Measurements from ENCODE around the gene FAM204A.

The FAM204A gene

GRCh38 chr10:118330295-118331076 lies 11.6 kb downstream of the FAM204A start:
- DNase-seq (ENCODE audit: low read depth in 2 of 2): no peak

- no peak for DNase-seq (ENCODE audit: low read depth in 2 of 2)
Measured at GRCh38 chr10:118324140-118324539, 18.0 kb downstream of the FAM204A start.

- DNase-seq (ENCODE audit: low read depth in 2 of 2): no peak
Measured at GRCh38 chr10:118321724-118322575, 20.2 kb downstream of the FAM204A start.

- no peak for DNase-seq (ENCODE audit: low read depth in 2 of 2)
Measured at GRCh38 chr10:118315629-118316028, 26.5 kb downstream of the FAM204A start.

- no peak for DNase-seq (ENCODE audit: low read depth in 2 of 2)
Measured at GRCh38 chr10:118314882-118315281, 27.2 kb downstream of the FAM204A start.

- DNase-seq (ENCODE audit: low read depth in 2 of 2): no peak
Measured at GRCh38 chr10:118311505-118311904, 30.6 kb downstream of the FAM204A start.

GRCh38 chr10:118310822-118311221 lies 31.3 kb downstream of the FAM204A start:
- DNase-seq (ENCODE audit: low read depth in 2 of 2): no peak

GRCh38 chr10:118309911-118310310 lies 32.2 kb downstream of the FAM204A start:
- DNase-seq (ENCODE audit: low read depth in 2 of 2): no peak

- DNase-seq (ENCODE audit: low read depth in 2 of 2): no peak
Measured at GRCh38 chr10:118308664-118309063, 33.5 kb downstream of the FAM204A start.

- no peak for DNase-seq (ENCODE audit: low read depth in 2 of 2)
Measured at GRCh38 chr10:118307859-118308258, 34.3 kb downstream of the FAM204A start.

- no peak for DNase-seq (ENCODE audit: low read depth in 2 of 2)
Measured at GRCh38 chr10:118307220-118307619, 34.9 kb downstream of the FAM204A start.

GRCh38 chr10:118305730-118306129 lies 36.4 kb downstream of the FAM204A start:
- DNase-seq (ENCODE audit: low read depth in 2 of 2): no peak

GRCh38 chr10:118304521-118304920 lies 37.6 kb downstream of the FAM204A start:
- DNase-seq (ENCODE audit: low read depth in 2 of 2): no peak

- DNase-seq (ENCODE audit: low read depth in 2 of 2): no peak
Measured at GRCh38 chr10:118301211-118301610, 40.9 kb downstream of the FAM204A start.

- DNase-seq (ENCODE audit: low read depth in 2 of 2): no peak
Measured at GRCh38 chr10:118300320-118300719, 41.8 kb downstream of the FAM204A start.

- DNase-seq (ENCODE audit: low read depth in 2 of 2): no peak
Measured at GRCh38 chr10:118298787-118299186, 43.3 kb downstream of the FAM204A start.

GRCh38 chr10:118291122-118291521 lies 51.0 kb downstream of the FAM204A start:
- no peak for DNase-seq (ENCODE audit: low read depth in 2 of 2)

GRCh38 chr10:118290471-118290995 lies 51.6 kb downstream of the FAM204A start:
- no peak for DNase-seq (ENCODE audit: low read depth in 2 of 2)

GRCh38 chr10:118287076-118287806 lies 54.9 kb downstream of the FAM204A start:
- DNase-seq (ENCODE audit: low read depth in 2 of 2): no peak

GRCh38 chr10:118286051-118286838 lies 55.9 kb downstream of the FAM204A start:
- DNase-seq (ENCODE audit: low read depth in 2 of 2): no peak

- no peak for DNase-seq (ENCODE audit: low read depth in 2 of 2)
Measured at GRCh38 chr10:118282670-118283069, 59.5 kb downstream of the FAM204A start.

All from stimulated activated CD4-positive, alpha-beta T cell treated with anti-CD3 and anti-CD28 coated beads, Interleukin-1b, Interleukin-23, amount 100 ng/mL, for 1 hour (primary cell).